GM23338 (cell line): ENCODE measurements around the gene ZDBF2. TPM values are rescaled to one million over a fixed set of nuclear protein-coding genes. Genes with fewer than 3 reads are reported as not detected.

Experiments
- CTCF ChIP-seq, 2 experiments: fragments of 200-600 bp in 1 of 2; sonication (generic) in 1 of 2; conservative IDR thresholded peaks; 2 replicates each; pipeline versions ENCODE4 v1.5.1 to v1.6.1; 2016 to 2017; ENCODE audit warnings: antibody characterized with exemption in 2 of 2, low read depth in 2 of 2, mild to moderate bottlenecking in 2 of 2, moderate library complexity in 1 of 2
- ETS1 ChIP-seq: IDR thresholded peaks from 2 replicates; pipeline ENCODE4 v1.6.1; 2016; ENCODE audit warnings: antibody characterized with exemption
- POLR2AphosphoS5 ChIP-seq: IDR thresholded peaks from 2 replicates; pipeline ENCODE4 v1.6.1; 2016; ENCODE audit warnings: antibody characterized with exemption, low read depth
- STAT1 ChIP-seq: IDR thresholded peaks from one replicate; pipeline ENCODE4 v1.6.1; 2016; ENCODE audit warnings: antibody characterized with exemption; ENCODE audit not compliant: unreplicated experiment
- ZNF331 ChIP-seq: fragments of 250-450 bp; sonication (Bioruptor Pico); IDR thresholded peaks from 2 replicates; pipeline ENCODE4 v1.5.0; 2020; ENCODE audit warnings: low read depth, mild to moderate bottlenecking, moderate library complexity
- ZNF462 ChIP-seq: fragments of 250-450 bp; sonication (Bioruptor Pico); IDR thresholded peaks from 2 replicates; pipeline ENCODE4 v1.5.0; 2020; ENCODE audit warnings: mild to moderate bottlenecking, moderate library complexity
- polyA plus RNA-seq: library from polyadenylated mRNA; unstranded; fragments of >200 nt; fragmentation: Nextera tagmentation; extraction: Ambion mirVana; gene quantifications from 2 replicates; pipeline ENCODE4 v1.2.1, GENCODE V29; 2016
- total RNA-seq: library from RNA; depleted of rRNA; stranded (reverse); fragments of >200 nt; shearing (Covaris generic); gene quantifications from 2 replicates; pipeline ENCODE4 v1.2.3, GENCODE V29; 2014

The ZDBF2 gene
- total and polyA plus RNA-seq, 2 experiments from 2014 or later = 7.6 to 41.1 TPM

GRCh38 chr2:206305523-206306245, 31.2 kb downstream of the ZDBF2 start (continued):
- TF ChIP-seq ZNF462 = no peak
- TF ChIP-seq CTCF (conservative IDR thresholded peaks at IDR 0.05; ENCODE audit: low read depth in 2 of 2) = no peak
- TF ChIP-seq STAT1 = no peak
- TF ChIP-seq ETS1 = no peak
- TF ChIP-seq POLR2AphosphoS5 = no peak
- TF ChIP-seq ZNF331 (CRISPR knock-in tag) = no peak
